GM12872 (cell line): Measurements from ENCODE around the gene SYNM.

Source experiments
- TF ChIP-seq, protein P1 (sequence below): IDR thresholded peaks from 3 replicates; pipeline ENCODE4 v1.5.1; 2011; ENCODE audit warnings: low read depth, mild to moderate bottlenecking, low read length, moderate library complexity; ENCODE audit not compliant: insufficient read depth

Gene SYNM

DNA sequence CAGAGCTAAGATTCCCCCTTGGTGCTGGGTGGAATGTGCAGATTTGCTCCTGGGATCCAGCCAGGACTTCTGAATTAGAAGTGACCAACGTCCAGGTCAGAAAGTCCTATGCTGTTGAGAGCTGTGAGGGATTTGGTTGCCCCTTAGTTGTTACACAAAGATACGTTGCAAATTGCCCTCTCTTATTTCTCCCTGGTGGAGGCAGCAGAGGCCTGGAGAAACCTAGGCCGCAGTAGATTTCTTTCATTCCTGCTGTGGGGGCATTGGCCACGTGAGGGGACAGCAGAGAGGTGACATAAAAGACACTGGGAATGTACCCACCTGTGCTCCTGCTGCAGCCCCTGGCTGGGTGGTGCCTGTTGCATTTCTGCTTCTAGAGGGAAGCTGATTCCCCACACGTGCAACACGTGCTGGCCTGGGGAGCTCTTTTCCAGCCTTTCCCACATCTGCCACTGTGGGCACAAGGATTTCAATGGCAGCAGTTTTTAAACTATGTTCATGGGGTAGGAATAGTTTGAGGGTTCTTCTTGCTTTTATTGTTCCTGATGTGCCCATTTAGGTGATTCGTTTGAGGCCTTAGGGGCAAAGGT is 65.7 kb downstream of the SYNM start:
- TF ChIP-seq, protein P1, sequence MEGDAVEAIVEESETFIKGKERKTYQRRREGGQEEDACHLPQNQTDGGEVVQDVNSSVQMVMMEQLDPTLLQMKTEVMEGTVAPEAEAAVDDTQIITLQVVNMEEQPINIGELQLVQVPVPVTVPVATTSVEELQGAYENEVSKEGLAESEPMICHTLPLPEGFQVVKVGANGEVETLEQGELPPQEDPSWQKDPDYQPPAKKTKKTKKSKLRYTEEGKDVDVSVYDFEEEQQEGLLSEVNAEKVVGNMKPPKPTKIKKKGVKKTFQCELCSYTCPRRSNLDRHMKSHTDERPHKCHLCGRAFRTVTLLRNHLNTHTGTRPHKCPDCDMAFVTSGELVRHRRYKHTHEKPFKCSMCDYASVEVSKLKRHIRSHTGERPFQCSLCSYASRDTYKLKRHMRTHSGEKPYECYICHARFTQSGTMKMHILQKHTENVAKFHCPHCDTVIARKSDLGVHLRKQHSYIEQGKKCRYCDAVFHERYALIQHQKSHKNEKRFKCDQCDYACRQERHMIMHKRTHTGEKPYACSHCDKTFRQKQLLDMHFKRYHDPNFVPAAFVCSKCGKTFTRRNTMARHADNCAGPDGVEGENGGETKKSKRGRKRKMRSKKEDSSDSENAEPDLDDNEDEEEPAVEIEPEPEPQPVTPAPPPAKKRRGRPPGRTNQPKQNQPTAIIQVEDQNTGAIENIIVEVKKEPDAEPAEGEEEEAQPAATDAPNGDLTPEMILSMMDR, result no peak

GRCh38 chr15:99172171-99172570 is 67.3 kb downstream of the SYNM start:
- TF ChIP-seq, protein P1, result no peak

GRCh38 chr15:99172989-99173388 is 68.1 kb downstream of the SYNM start:
- TF ChIP-seq, protein P1, result no peak

DNA sequence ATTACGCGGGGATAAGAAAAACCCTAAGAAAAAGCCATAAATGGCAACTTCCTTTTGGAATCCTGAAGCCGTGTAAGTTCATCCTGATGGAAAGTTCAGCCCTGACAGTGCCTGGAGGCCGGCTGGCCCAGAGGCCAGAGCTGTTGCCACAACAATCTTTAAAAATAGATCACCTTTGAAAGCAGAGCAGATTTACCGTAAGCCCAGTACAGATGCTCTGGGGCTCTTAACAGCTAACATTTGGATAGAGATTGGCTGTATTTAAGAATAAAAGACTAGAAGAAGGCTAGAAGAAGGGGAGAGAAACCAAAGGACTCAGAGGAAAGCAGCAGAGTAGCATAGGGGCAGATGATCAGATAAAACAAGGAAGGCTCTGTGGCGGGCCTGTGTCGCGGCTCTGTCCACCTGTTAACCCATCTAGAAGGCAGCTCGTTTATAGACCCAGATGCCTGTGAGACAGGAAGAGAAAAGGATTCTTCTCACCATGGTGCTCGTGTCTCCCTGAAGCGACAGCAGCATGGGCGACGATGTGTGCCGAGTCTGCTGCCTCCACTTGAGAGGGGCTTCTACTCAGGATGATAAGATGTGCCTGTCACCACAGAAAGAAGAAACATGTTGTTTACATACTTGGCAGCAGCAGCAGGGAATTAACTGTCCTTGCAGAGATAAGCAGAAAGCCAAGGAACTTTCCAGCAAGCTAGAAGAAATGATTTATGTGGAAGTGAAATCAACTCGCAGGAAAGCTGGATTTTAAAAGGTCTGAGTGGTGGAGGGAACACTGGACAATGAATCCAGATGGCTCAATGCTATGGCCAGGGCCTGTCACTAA is 69.9 kb downstream of the SYNM start:
- TF ChIP-seq, protein P1, result no peak

DNA sequence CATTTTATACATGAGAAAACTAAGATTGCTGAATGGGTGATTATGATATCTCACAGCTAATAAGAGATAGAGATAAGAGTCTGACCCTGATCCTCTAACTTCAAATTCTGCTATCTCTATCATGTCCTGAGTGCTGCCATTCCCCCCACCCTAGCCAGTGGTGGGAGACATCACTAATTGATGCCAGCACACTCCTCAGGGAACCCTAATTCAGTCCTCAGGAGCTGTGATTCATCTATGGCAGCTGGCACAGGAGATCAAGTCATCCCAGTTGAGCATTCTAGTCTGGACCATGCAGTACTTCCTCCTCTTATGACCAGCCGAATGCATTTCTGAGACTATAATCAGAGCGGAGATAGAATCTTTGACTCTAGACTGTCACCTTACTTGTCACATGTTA is 71.9 kb downstream of the SYNM start:
- TF ChIP-seq, protein P1, result no peak

DNA sequence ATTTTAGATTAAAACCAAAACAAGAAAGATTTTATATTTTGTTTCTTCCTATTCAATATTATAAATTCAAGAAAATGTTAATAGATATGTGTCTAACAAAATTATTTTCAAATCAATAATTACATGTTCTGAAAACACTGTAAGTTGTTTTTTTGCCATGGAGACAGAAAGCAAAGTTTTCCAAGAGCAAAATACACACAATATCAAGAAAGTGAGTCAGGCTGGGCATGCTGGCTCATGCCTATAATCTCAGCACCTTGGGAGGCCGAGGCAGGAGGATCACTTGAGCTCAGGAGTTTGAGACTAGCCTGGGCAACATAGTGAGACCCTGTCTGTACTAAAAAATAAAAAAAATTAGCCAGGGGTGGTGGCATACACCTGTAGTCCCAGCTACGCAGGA is 72.8 kb downstream of the SYNM start:
- TF ChIP-seq, protein P1, result no peak

DNA sequence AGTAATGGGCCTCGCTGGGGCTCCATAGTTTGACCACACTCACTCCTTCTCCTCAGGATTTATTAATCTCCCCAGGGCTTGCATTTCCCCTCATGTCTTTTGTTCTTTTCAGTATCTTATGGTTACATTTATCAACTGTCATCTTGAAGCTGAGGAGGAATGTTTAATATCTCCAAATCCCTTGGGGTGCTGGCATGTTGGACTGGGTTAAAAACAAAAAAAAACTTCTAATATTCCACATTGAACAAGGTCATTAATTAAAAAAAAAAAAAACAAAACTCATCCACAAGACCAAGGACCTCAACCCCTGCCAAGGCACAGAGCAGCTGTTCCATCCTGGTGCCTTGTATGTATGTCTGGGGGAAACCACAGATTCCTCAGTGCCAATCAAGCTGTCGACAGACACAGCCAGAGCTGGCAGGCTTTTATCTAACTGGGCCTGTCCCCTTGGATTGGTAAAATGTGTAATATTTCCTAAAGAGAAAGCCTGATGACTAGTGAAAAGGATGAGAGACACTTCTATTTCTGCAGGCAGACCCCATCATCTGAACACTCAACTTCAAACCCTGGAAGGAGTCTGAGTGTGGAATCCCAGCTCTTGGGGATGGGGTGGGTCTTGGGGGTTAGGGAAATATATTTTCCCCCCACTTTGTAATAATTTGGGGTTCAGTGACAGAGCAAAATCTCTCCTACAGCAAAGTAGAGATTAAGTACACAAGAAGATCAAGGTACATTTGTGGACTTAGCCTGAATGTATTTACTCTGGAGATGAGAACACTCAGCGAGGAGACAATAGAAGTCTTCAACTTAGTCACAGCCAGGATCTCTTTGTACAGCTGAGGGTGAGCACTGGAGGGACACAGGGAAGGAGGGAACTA is 75.4 kb downstream of the SYNM start:
- TF ChIP-seq, protein P1, result no peak
